NCI-H345 treated with DMSO at 0.1 percent for 48 hours (cell line): ENCODE results near the gene DCK.

ENCODE experiments used
- DNase-seq: peaks from one replicate; lab custom pipeline; 2025; ENCODE audit not compliant: unreplicated experiment; lab: John Stamatoyannopoulos, UW

DCK gene

DNA sequence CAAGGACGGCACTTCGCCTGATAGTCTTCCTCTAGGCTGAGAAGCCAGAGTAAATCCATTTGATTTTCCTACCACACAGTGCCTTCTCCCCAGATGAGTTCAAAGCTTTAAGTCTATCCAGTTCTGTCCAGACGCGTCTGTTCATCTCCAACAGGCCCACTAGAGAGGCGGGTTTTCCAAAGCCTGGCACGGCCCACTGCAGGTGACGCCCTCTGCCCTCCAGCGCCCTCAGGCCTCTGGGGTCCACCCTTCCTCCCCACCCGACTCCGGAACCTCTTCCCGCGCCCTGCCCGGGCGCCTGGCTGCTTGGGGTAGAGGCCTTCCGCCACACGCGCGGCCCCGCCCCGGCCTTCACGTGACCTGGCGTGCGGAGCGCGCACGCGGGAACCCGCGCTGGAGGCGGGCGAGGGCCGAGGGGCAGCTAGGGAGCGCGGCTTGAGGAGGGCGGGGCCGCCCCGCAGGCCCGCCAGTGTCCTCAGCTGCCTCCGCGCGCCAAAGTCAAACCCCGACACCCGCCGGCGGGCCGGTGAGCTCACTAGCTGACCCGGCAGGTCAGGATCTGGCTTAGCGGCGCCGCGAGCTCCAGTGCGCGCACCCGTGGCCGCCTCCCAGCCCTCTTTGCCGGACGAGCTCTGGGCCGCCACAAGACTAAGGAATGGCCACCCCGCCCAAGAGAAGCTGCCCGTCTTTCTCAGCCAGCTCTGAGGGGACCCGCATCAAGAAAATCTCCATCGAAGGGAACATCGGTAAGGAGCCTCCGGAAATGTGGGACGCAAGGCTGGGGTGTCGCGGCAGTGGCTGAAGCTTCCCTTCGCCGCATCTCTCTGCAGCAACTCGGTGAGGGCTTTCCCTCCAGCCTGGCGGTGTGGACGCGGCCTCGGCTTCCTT lies at the start of gene DCK:
Gene DCK (plus strand): TSS at position 469 of the 888 bp plus-strand sequence. CDS start 187 bp downstream, at position 656.
- DNase-seq = peak; percentile 62

DNA sequence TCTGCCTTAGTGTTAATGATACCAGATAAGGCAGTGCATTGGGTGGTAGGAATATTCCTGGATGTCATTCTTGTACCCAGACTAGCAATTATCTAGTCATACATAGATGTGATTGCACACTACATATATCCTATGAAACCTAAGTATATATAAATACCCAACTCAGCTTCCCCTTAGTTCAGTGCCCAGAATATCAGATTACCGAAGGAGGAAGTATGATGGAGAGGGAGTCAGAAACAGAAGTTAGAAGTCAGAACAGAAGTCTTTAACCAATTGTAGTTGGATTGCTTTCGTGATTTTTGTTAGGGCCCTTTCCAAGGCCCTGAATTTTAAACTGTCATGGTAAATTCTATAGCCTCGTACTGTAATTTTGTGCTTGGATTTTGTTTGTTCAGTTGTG lies 48.4 kb upstream of the DCK start:
- no peak for DNase-seq

DNA sequence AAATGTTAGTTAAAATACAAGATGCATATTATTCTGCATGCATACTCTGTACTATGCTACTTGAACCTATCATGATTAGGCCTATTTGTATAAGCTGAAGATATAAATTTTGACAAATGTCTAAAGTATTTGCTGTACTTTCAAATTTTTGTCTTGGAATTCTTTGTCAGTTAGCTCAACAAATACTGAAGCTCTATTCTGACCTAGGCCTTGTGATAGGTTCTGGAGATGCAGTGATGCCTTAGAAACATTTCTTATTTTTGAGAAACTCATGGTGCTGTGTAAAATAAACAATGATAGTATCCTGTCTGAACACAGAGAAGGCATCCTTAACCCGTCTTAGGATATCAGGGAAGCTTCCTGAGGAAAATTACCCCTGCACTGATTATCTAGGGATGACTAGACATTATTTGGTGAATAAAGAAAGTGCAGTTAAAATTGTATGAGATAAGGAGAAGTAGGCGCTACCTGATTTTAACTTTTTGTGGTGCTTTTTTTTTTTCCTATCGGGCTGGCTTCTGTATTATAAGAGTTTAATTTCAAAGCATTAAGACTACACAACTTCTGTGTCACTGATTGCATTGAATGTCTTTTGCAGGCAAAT lies 47.9 kb upstream of the DCK start:
- DNase-seq = no peak

DNA sequence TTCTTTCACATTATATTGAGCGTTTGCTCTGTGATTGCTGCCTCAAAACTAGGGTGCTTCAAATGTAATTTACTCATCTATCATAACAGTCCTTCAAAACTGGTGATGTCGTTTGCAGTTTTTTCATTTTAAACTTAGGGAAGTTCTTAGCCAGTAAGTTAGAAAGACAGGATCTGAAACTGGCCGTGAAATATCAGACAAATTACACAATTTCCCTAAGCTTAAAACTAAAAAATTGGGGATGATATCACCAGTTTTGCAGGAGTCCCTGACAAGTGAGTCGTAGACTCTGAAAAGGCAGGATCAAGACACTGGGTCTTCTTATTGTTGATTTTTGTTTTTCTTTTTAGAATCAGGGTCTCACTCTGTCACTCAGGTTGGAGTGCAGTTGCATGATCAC lies 46.5 kb upstream of the DCK start:
- no peak for DNase-seq

DNA sequence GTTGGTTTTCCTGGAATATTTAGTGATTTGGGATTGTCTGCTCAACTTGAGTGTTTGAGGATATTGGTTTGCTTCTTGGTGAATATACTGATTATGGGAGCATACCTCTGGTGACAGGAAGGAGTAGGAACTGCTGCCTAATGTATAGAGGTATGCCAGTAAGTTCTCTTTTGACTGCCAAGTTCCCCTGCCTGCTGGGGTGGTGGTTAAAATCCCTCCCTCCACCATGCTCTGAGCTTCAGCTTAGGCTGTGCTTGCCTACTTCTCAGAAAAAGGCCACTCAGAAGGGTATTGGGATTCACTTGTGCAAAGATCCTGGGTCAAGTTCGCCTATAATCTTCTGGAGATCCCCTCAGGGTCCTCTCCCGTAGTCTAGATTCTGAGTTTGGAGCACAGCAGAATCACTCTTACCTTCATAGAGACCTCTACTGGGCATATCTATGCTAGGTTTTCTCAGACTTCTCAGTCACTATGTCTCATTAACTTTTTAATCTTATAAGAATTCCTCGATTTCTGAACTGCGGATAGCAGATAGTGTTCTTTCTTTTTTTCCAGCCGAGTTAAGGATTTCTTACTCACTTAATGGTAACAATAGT lies 44.7 kb upstream of the DCK start:
- DNase-seq = no peak

DNA sequence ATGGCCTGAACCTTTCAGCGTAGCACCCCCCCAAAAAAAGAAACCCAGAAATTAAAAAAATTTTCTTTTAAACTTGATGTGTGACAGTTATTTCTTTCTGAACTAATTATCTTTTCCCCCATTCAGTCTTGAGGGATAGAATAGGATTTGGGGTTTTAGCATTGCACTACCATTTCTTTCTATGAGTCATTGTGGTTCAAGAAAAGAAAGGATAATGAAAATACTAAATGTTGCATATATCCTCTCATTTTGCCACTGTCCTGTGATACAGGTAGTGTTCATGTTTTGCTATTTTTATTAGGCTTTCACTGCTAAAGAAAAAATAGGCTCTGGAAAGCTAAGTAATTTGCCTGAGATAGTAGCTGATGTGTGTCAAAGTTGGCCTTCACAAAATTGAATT lies 39.4 kb upstream of the DCK start:
- no peak for DNase-seq

DNA sequence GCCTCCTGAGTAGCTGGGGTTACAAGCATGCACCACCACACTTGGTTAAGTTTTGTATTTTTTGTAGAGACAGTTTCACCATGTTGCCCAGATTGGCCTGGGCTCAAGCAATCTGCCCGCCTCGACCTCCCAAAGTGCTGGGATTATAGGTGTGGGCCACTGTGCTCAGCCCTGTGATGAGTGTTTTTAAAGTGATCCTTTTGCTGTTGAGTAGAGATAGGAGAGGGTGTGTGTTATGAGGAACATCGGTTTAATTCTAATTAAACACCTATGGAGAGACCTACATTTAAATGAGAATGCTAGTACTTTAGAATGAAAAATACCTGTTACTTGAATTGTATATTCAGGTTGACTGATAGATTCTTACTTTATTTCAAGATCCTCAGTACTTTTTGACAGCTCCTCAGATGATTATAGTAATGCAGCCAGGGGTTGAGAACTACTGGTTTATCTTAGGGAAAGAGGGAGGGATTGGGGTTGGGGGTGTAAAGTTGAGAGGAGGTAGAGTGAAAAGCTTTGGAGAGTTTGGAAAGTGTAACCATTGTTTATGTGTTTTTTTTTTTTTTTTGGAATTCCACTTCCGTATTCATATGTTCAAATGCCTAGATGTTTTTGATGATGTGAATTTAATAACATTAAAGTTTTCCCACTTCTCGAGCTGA lies 36.8 kb upstream of the DCK start:
- no peak for DNase-seq

DNA sequence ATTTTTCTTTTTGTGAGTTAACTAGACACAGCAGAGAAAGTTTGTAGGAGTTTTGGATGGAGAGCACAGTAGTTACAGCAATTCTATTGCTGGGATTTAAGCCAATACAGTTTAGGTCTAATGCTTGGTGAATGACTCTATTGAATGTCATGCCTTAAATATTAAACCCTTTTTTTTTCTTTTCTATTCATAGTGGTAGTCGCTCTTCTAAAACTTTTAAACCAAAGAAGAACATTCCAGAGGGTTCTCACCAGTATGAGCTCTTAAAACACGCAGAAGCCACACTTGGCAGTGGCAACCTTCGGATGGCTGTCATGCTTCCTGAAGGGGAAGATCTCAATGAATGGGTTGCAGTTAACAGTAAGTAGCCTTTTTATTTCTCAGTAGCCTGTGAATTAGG lies 34.8 kb upstream of the DCK start:
- no peak for DNase-seq

DNA sequence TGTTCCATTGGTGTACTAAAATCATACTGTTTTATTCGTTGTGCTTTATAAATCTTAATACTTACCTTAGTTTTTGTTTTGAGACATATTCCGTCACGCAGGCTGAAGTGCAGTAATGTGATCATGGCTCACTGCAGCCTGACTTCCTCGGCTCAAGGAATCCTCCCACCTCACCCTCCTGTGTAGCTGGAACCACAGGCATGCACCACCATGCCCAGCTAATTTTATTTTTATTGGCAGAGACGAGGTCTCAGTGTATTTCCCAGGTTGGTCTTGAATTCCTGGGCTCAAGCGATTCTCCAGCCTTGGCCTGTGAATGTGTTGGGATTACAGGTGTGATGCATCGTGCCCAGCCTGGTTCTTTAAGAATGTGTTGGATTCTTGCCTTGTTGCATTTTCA lies 24.4 kb upstream of the DCK start:
- DNase-seq = no peak

DNA sequence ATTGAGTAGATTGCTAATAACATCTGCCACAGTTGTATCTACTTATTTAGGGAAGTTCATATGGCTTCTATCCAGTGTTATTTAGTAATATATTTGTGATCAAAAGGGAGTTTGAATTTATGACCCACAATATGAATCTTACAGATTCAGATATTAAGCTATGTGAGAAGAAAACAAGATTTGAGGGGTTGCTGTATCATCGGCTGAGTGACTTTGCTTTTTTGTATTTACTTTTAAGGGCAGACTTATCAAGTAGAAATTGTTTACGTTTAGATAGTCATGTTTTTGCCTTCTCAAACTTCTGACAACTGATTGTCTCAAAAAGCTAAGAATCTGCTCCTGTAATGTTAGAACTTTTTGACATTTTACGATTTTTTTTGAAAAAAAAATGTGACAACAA lies 17.2 kb upstream of the DCK start:
- DNase-seq = no peak

DNA sequence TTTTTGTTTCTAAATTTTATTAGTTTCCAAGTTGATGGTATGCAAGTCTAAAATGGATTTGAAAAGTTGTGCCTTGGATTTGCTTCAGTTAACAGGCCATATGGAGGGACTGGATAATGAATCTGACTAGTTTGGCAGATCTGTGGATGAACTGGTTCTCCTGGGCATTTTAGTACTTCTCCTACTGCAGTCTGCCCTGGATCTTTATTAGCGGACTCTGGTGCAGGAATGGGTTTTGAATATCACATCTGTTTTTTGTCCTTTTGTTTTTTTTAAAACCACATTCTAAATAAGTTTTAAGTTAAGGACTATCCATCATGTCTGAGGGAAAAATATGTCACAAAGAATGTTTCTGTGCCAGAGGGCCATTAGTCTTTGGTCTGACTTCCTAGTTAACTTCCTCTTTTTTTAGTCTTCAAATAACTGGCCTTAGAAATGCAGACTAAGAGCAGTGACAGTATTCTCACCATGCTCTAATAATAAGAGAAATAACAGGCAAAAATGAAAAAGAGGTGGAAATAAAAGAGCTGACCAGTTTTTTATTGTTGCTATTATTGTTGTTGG lies 13.9 kb upstream of the DCK start:
- DNase-seq = no peak

DNA sequence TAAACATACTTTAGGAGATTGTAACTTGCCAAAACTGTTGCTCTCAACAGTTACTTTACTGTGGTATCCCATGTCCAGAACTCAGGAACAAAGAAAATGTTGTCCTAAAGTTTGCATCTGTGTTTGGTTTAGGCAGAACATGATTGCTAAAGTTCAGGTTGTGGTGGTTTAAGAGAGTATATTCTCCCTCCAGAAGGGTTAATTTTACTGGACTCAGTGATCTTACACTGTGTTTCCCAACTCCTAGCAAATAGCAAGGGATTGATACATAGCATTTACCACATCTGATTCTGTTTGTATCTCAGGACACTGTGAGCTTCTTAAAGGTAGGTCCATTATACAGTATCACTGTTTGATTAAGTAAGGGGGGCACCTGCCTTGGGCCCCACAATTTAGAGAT lies 13.3 kb upstream of the DCK start:
- no peak for DNase-seq

DNA sequence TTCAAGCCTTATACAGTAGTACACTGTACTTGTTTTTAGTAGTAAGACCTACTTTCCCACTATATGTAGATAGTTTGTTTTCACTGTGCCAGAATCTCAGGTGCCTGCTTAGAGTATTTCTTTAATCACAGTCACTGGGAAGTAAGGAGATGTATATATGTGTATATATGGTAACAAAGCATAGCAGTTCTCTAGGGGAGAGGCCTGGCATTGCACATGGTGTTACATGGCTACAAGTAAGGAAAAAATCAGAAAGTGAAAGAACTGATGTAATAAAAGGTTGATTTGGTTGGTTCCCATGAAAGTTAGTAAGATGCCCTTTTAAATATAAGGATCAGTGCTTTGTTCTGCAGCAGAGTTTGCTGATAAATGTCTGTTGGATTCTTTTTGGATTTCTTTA lies 9.3 kb upstream of the DCK start:
- no peak for DNase-seq

DNA sequence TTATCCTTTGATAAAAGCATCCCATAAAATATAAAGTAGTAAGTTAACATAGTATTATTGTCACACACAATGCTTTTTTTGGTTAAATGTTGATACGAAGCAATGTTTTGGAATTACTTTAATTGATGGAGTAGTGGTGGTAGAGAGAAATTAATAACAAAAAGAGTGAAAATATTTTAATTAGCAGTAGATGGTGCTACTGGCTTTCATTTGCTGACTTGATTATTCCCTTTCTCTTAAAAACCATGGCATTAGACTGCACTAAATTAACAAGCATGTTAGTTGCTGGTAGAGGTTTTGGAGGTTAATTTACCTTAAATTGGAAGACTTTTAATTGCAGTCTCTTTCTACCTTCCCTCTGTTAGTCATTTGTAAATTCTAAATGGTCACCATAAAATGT lies 8.9 kb upstream of the DCK start:
- DNase-seq = no peak

DNA sequence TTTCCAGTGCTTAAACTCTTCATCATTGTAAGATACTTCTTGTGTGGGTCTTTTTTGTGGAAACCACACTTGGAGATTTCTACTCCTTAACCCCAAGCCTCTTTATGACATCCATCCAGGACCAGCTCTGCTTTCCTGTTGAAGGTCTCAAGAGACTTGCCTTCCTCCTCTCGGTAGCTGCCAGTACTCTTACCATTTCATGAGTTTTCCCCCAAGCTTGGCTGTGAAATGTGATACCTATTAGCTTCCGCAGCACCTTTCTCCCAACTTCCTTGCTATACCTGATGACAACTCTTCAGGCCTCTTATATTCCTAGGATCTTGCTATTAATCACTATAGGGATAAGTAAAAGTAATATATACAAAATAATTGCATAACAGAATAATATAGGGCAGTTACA lies 1.9 kb upstream of the DCK start:
- DNase-seq = no peak

DNA sequence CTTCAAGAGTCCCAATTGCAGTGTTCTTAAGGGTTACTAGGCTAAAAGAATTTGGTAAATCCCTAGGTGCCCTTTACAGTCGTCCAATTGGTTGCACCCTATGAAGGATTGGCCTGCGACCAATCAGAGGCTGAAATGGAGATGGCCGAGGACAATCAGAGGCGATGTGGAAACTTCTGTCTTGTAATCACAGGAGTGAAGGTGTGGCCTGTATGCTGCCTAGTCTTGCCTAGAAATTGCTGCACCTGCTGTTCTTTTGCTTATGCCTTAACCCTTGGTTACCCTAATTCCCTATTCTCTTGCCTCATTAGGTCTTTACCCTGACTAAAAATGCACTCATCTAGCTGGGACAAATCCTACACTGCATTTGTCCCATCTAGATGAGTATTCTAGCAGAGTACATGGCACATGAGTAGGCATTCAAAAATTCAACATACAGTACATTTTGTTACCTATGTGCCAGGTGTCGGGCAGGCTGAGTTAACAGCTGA lies 1.0 kb upstream of the DCK start:
- no peak for DNase-seq

DNA sequence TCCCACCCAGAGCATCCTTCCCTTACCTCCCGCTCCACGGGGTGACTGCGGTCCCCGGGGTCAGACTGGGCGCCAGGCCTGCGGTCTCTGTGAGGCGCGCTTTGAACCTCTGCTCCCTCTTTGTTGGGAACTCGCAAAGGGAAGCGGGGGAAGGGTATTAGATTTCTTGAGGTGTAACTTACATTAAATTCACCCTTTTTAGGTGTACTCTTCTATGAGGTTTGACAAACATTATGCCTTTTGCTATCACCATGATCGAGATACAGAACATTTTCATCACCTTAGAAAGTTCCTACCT lies 569 bp downstream of the DCK start:
- no peak for DNase-seq

DNA sequence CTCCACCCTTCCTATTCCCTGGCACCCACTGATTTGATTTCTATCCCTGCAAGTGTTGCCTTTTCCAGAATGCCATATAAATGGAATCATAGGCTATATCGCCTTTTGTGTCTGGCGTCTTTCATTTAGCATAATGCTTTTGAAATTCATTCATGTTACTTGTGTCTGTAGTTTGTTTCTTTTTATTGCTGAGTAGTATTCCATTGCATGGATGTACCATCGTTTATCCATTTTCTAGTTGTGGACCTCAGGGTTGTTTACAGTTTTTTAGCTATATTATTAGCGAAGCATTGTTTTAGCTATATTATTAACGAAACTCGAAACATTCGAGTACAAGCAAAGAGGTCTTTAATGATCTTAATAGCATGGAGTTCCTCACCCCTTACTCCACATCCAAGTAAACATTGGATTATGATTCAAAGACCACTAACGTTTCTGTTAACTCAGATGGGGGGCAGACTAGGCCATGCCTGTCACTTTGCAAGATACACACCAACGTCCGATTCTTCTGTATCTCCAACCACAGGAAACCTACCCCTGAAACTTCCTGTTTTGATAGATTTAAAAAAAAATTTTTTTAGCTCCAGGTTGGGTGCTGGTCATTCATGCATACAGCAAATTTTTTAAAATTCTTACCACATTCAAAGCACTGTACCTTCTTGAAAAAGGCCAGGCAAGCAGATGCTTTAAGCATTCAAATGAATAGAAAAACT lies 1.1 kb downstream of the DCK start:
- DNase-seq = no peak

DNA sequence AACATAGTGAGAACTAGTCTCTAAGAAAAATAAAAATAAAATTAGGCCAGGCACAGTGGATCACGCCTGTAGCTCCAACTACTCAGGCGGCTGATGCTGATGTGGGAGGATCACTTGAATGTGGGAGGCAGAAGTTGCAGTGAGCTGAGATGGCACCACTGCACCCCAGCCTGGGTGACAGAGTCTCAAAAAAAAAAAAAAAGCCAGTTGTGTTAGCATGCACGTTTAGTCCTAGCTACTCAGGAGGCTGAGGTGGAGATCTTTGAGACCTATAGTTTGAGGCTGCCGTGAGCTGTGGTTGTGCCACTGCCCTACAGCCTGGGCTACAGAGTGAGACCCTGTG lies 2.5 kb downstream of the DCK start:
- DNase-seq = no peak

DNA sequence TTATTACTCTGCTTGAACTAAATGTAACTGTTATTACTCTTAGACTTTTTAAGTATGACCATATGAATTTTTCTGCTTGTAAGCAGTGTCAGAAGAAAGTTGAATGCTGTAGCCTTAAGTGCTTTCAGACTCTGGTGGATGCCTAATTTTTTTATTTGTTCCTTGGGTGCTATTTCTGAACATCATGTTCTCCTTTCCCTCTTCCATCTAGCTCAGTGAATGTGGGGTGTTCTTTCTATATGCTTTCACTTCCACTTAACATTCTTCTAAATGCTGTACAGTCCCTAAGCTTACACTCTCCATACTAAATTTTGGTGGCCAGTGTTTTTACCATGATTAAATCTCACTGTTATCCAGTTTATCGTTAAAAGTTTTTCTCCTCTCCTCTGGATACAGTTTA lies 3.6 kb downstream of the DCK start:
- no peak for DNase-seq

DNA sequence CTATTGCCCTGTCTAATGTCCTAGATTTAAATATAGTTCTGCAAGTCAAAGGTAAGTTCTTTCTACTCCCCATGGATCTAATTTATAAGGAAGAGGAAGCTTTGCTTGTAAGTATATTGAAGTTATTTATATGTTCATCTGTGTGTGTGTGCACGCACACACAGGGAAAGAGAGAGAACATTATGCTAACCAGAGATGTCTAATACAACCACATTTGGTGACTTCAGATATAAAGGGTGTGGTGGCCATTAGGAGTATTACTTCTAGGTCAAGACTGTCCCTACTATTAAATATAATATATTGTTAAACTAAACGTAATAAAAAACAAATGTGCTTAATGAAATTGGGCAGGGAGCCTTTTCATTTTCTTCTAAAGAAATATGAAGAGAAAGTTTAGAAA lies 4.1 kb downstream of the DCK start:
- no peak for DNase-seq
